ENCODE results near the gene PPIP5K1.

Gene PPIP5K1

GRCh38 chr15:43516801-43517353 is 73.1 kb downstream of the PPIP5K1 start:
- DNase-seq = no peak

GRCh38 chr15:43516185-43516584 is 73.8 kb downstream of the PPIP5K1 start:
- no peak for DNase-seq

- no peak for DNase-seq
Observed at GRCh38 chr15:43515741-43516140, 74.3 kb downstream of the PPIP5K1 start.

- peak; percentile 8 for DNase-seq
Observed at GRCh38 chr15:43514241-43515057, 75.6 kb downstream of the PPIP5K1 start.

GRCh38 chr15:43513550-43513949 is 76.5 kb downstream of the PPIP5K1 start:
- no peak for DNase-seq

- DNase-seq = no peak
Observed at GRCh38 chr15:43511012-43511885, 78.8 kb downstream of the PPIP5K1 start.

- DNase-seq = peak; percentile 98
Observed at GRCh38 chr15:43510200-43511011, 79.6 kb downstream of the PPIP5K1 start.

- DNase-seq = no peak
Observed at GRCh38 chr15:43509660-43510199, 80.3 kb downstream of the PPIP5K1 start.

GRCh38 chr15:43508991-43509659 is 80.9 kb downstream of the PPIP5K1 start:
- DNase-seq = no peak

GRCh38 chr15:43508421-43508820 is 81.6 kb downstream of the PPIP5K1 start:
- DNase-seq = no peak

GRCh38 chr15:43505738-43506137 is 84.3 kb downstream of the PPIP5K1 start:
- DNase-seq = no peak

GRCh38 chr15:43499635-43500034 is 90.4 kb downstream of the PPIP5K1 start:
- no peak for DNase-seq

- DNase-seq = no peak
Observed at GRCh38 chr15:43498990-43499389, 91.0 kb downstream of the PPIP5K1 start.

- no peak for DNase-seq
Observed at GRCh38 chr15:43493703-43494472, 96.1 kb downstream of the PPIP5K1 start.

- peak; percentile 92 for DNase-seq
Observed at GRCh38 chr15:43492673-43493601, 97.1 kb downstream of the PPIP5K1 start, which contains the start of gene TP53BP1. TP53BP1 (minus strand) TSS chr15:43493156; CDS start chr15:43493043, 113 bp downstream.

GRCh38 chr15:43492266-43492665 is 97.7 kb downstream of the PPIP5K1 start:
- DNase-seq = no peak

GRCh38 chr15:43489191-43489590 is 100.8 kb downstream of the PPIP5K1 start:
- no peak for DNase-seq

- no peak for DNase-seq
Observed at GRCh38 chr15:43488790-43489189, 101.2 kb downstream of the PPIP5K1 start.

- DNase-seq = no peak
Observed at GRCh38 chr15:43487271-43487895, 102.6 kb downstream of the PPIP5K1 start.
